Measurements from ENCODE around the gene GPSM3. TPM values are rescaled to one million over a fixed set of nuclear protein-coding genes. Genes with fewer than 3 reads are reported as not detected.

Gene GPSM3
- total and polyA plus RNA-seq, 2 of the 13 experiments (the other 11 are each of a cell fraction or from before 2014, with no cell fraction given): 0.18 to 6.2 TPM

DNA sequence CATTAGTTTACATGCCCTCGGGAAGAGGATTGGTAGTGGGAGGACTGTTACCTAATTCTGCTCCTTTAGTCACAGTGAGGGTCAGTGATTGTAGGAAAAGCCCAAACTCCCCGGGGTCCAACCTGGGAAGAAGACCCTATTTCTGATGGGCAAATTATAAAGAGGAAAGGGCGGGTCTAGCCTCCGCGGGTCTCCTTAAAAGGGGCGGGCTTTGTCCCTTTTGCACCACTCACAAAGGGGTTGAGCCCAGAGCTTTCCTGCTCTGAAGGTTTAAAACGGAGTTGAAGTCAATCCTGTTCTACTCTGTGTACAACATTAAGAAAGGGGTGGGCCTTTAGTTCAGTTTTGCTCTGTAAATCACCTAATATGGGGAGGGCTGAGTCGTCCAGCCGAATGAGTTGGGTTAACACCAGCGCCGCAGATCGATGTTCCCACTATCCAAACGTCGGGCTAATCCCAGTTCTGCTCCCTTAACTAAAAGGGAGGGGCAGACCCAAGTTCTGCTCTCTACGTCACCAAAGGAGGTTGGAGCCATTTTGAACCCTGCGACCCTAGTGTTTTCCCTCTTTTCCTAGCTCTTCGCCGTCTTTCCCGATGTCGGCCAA lies 15.2 kb downstream of the GPSM3 start (continued):
- TF ChIP-seq, protein P1, sequence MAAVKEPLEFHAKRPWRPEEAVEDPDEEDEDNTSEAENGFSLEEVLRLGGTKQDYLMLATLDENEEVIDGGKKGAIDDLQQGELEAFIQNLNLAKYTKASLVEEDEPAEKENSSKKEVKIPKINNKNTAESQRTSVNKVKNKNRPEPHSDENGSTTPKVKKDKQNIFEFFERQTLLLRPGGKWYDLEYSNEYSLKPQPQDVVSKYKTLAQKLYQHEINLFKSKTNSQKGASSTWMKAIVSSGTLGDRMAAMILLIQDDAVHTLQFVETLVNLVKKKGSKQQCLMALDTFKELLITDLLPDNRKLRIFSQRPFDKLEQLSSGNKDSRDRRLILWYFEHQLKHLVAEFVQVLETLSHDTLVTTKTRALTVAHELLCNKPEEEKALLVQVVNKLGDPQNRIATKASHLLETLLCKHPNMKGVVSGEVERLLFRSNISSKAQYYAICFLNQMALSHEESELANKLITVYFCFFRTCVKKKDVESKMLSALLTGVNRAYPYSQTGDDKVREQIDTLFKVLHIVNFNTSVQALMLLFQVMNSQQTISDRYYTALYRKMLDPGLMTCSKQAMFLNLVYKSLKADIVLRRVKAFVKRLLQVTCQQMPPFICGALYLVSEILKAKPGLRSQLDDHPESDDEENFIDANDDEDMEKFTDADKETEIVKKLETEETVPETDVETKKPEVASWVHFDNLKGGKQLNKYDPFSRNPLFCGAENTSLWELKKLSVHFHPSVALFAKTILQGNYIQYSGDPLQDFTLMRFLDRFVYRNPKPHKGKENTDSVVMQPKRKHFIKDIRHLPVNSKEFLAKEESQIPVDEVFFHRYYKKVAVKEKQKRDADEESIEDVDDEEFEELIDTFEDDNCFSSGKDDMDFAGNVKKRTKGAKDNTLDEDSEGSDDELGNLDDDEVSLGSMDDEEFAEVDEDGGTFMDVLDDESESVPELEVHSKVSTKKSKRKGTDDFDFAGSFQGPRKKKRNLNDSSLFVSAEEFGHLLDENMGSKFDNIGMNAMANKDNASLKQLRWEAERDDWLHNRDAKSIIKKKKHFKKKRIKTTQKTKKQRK (IDR thresholded peaks at IDR 0.05; ENCODE audit: low read length): no peak
- peak; percentile 19; the same call in 1 of the 2 replicates for TF ChIP-seq ZNF441 (CRISPR knock-in tag; IDR thresholded peaks at IDR 0.05; ENCODE audit: borderline replicate concordance)

DNA sequence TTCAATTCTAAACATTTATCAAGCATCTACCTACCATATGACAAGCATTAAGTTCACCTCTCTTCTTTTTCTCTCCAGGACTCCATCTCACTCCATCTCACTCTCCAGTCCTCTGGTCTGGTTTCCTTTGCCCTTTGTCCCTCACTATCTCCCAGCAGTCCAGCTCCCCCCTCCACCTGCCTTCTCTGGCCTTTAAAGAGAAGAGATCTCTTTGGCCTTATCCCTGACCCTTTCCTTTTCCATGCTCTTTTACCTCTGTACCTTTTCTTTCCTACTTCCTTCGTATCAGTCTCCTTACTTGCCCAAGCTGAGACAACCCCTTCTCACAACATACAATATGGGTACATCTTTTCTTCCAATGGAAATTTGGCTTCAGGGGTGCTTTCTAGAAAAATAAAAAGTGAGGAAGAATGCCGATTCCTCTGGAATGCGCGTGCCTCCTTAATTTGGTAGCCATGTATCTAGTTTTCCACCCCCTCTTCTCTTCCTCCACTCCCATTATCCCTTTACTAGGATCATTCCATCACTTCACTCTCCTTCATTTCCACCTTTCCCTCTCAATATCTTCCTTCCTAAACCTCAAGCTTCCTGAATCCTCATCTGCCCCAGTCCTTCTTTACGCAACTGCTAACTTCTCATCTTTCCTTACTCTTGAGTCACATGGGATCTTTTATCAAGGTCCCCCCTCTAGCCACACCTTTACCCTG lies 15.8 kb downstream of the GPSM3 start:
- intact Hi-C loops (cut with micrococcal nuclease; ENCODE audit: unreplicated experiment): loop anchor here (2.0 to 5.0 kb wide), 2 partner anchors 58 to 1091 kb away; no protein-coding TSS in a partner anchor
- Histone ChIP-seq H3K4me1 (ENCODE audit: insufficient read depth, low read length) (peaks cover 60% of the 10 kb centered on the region), H3K36me3 (replicated peaks in 1 of 2; ENCODE audit: control insufficient read depth in 1 of 2, insufficient read depth in 2 of 2, low read length in 2 of 2) (peaks cover 14 to 19% of the 10 kb centered on the region in 2 experiments; a peak in 4 of 5 replicates), H3K27ac (ENCODE audit: extremely low read length, insufficient read depth, low read length) (peak overlapping the region; percentile 97), H3K4me2 (ENCODE audit: low read depth, low read length) (peak overlapping the region; percentile 98), H3K27me3 (ENCODE audit: control insufficient read depth in 1 of 2, insufficient read depth in 2 of 2, low read length in 2 of 2) (no peaks in the 10 kb centered on the region; a peak in 1 of 5 replicates), H4K20me1 (ENCODE audit: insufficient read depth, low read length) (no peaks in the 10 kb centered on the region), H3K79me2 (ENCODE audit: insufficient read depth, low read length) (peaks cover 56% of the 10 kb centered on the region), H3K9ac (ENCODE audit: insufficient read depth, low read depth, low read length) (peak overlapping the region; percentile 90), H3K4me3 (replicated peaks in 1 of 3; ENCODE audit: insufficient read depth in 1 of 3, low read depth in 2 of 3, low read length in 3 of 3) (peak overlapping the region; percentile 96 to 98 (median 98)), H2AFZ (ENCODE audit: low read length) (no peak overlapping the region), H3K9me3 (ENCODE audit: low read length) (no peaks in the 10 kb centered on the region)
- BruUV-seq (replicated peaks): TSS peak; percentile 31
- DNase-seq (ENCODE audit: low spot score) (no peak), ATAC-seq (no peak), FAIRE-seq (no peak)
- ChIA-PET CTCF (ENCODE audit: low intra/inter-chr PET ratio, low total read pairs) (no interaction called here), POLR2A (interaction anchor here (0.7 to 5.8 kb wide), 17 partner anchors 9 to 795 kb away, joined by 3 to 127 read pairs (median 8); partner anchors contain the start of genes ATF6B, FKBPL, GPANK1 and GPSM3)
- WGBS (ENCODE audit: low lambda C conversion rate): 1% methylated on average over 5 of the region's 5 CpGs
- in situ Hi-C loops (cut with HindIII; ENCODE audit: extremely low pct_ligation_motif_present, low pct_unique_long_range_greater_than_20kb): no loop called here
- no peak for TF ChIP-seq ZNF143 (CRISPR knock-in tag; IDR thresholded peaks at IDR 0.05)
- TF ChIP-seq IKZF4 (CRISPR knock-in tag; IDR thresholded peaks at IDR 0.05; ENCODE audit: borderline replicate concordance, low read depth, not compliant biosample characterization): peak; percentile 13
- TF ChIP-seq ATF7 (IDR thresholded peaks at IDR 0.05): no peak
- no peak for TF ChIP-seq ATF7 (CRISPR knock-in tag; IDR thresholded peaks at IDR 0.05)
- TF ChIP-seq, protein P2, sequence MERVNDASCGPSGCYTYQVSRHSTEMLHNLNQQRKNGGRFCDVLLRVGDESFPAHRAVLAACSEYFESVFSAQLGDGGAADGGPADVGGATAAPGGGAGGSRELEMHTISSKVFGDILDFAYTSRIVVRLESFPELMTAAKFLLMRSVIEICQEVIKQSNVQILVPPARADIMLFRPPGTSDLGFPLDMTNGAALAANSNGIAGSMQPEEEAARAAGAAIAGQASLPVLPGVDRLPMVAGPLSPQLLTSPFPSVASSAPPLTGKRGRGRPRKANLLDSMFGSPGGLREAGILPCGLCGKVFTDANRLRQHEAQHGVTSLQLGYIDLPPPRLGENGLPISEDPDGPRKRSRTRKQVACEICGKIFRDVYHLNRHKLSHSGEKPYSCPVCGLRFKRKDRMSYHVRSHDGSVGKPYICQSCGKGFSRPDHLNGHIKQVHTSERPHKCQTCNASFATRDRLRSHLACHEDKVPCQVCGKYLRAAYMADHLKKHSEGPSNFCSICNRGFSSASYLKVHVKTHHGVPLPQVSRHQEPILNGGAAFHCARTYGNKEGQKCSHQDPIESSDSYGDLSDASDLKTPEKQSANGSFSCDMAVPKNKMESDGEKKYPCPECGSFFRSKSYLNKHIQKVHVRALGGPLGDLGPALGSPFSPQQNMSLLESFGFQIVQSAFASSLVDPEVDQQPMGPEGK (CRISPR knock-in tag; IDR thresholded peaks at IDR 0.05): peak; percentile 37; the same call in 1 of the 2 replicates
- no peak for TF ChIP-seq ATF7-NPFF (CRISPR knock-in tag; IDR thresholded peaks at IDR 0.05; ENCODE audit: low read depth)
- TF ChIP-seq, protein P3, sequence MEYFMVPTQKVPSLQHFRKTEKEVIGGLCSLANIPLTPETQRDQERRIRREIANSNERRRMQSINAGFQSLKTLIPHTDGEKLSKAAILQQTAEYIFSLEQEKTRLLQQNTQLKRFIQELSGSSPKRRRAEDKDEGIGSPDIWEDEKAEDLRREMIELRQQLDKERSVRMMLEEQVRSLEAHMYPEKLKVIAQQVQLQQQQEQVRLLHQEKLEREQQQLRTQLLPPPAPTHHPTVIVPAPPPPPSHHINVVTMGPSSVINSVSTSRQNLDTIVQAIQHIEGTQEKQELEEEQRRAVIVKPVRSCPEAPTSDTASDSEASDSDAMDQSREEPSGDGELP (IDR thresholded peaks at IDR 0.05; ENCODE audit: borderline replicate concordance, low read depth): no peak
- TF ChIP-seq NPAS2 (CRISPR knock-in tag; IDR thresholded peaks at IDR 0.05; ENCODE audit: borderline replicate concordance): no peak
- no peak; the same call in 1 of the 2 replicates for TF ChIP-seq ZFP1 (CRISPR knock-in tag; IDR thresholded peaks at IDR 0.05)
- TF ChIP-seq ZFP82 (CRISPR knock-in tag; IDR thresholded peaks at IDR 0.05; ENCODE audit: borderline replicate concordance): no peak
- TF ChIP-seq HMG20A (CRISPR knock-in tag; IDR thresholded peaks at IDR 0.05; ENCODE audit: borderline replicate concordance): no peak
- no peak for TF ChIP-seq ZBTB8A (CRISPR knock-in tag; IDR thresholded peaks at IDR 0.05; ENCODE audit: borderline replicate concordance, low read depth)
- 0 out of 2 replicates have a peak, but pooled peaks have one; percentile 4 for TF ChIP-seq GFI1 (CRISPR knock-in tag; IDR thresholded peaks at IDR 0.05; ENCODE audit: borderline replicate concordance)
